ENCODE results near the gene CNNM1. TPM values are rescaled to one million over a fixed set of nuclear protein-coding genes. Genes with fewer than 3 reads are reported as not detected.

The CNNM1 gene
- total RNA-seq, 2 donors from 2014 or later, result 0.19 to 0.24 TPM

DNA sequence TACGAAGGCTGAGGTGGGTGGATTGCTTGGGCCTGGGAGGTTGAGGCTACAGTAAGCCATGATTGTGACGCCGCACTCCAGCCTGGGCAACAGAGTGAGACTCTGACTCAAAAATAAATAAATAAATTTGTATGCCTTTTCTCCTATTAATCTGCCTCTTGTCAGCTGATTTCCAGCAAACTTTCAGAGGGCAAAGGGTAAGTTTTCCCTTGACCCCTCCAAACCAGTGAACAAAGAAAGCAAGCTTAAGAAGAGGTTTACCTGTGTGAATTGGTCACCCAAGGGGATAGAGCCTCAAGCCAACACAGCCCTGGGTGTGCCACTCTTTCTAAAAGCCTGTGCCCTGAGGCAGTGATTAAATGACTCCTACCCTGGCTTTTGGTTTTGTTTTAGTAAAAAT, 70.5 kb downstream of the CNNM1 start:
- intact Hi-C loops (cut with DNase I), result no loop called here
- DNase-seq (ENCODE audit: low spot score), result no peak

DNA sequence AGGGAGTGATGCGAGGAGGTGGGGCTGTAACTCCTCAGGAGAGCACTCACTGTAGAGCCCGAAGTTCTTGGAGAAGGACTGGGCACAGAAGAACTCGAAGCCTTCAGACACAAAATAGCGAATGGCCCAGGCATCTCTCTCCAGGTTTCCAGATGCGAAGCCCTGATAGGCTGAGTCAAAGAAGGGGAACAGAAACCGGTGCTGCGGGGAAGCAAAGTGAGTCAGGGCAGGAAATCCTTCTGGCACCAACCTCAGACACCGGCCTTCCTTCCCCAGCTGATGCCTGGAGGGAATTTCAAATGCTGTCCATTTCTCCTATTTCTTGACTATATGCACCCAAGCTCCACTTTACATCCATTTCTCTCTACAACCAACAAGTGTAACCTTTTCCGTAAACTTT, 74.5 kb downstream of the CNNM1 start:
- intact Hi-C loops (cut with DNase I), result no loop called here
- no peak for DNase-seq (ENCODE audit: low spot score)

DNA sequence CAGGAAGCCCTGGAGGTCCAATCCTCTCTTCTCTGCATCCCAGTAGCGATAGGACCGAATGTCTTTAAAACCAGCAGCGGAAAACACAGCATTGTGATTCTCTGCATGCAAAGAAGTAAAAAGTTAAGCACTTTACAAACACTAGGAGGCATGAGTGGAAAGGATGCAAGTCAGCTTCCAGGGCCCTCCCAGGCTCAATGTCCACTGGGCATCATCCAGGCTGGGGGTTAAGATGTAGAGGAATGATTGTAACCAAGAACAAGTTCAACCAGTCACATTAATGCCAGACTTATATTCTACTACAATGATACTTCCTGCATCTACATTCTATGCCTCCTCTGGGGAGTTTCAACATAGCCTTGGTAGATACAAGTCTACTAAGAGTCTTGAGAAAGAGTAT, 77.0 kb downstream of the CNNM1 start:
- intact Hi-C loops (cut with DNase I), result no loop called here
- DNase-seq (ENCODE audit: low spot score), result no peak

DNA sequence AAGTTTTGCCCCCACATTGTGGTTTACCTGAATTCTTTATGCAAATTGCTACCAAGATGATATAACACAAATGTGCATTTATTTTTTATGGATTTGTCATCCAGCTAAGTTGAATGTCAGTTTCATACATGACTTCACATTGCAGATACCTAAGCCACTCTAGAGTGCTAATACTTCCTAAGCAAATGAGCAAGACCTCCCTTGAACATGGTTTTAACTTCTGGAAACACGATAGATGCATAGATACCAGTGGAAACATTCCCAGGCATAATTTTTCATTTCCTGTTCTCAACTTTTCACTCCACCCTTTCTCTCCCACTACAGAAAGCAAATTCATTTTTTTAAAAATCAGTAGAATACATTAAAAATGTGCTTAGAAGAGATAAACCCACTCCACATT, 81.0 kb downstream of the CNNM1 start:
- intact Hi-C loops (cut with DNase I), result no loop called here
- no peak for DNase-seq (ENCODE audit: low spot score)

- no peak for DNase-seq (ENCODE audit: low spot score)
Observed at GRCh38 chr10:99410876-99411275, 81.7 kb downstream of the CNNM1 start.

DNA sequence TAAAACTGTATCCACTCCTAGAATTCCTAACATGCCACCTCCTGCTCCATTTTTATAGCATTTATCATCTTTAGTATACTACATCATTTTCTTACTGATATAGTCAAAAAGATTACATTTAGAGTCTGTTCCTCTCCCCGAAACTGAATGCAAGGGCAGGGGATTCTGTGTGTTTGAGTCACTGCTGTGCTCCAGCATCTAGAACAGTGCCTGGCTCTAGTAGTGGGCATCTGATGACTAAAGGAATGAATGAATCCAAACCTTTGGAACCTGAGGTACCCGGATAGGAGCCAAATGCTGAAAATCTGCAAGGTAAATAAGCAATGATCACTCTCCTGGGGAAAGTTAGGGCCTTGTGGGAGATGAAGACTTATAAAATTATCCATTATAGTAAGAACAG, 82.4 kb downstream of the CNNM1 start:
- intact Hi-C loops (cut with DNase I), result no loop called here
- no peak for DNase-seq (ENCODE audit: low spot score)

More at GRCh38 chr10:99410876-99411275, 81.7 kb downstream of the CNNM1 start:
- intact Hi-C loops (cut with DNase I), result no loop called here

- intact Hi-C loops (cut with DNase I), result no loop called here
- DNase-seq (ENCODE audit: low spot score), result no peak
Observed at GRCh38 chr10:99412099-99412498, 82.9 kb downstream of the CNNM1 start.

GRCh38 chr10:99418910-99419624, 89.9 kb downstream of the CNNM1 start:
- intact Hi-C loops (cut with DNase I), result no loop called here
- DNase-seq (ENCODE audit: low spot score), result no peak

GRCh38 chr10:99419688-99420087, 90.5 kb downstream of the CNNM1 start:
- intact Hi-C loops (cut with DNase I), result no loop called here

GRCh38 chr10:99421233-99421739, 92.1 kb downstream of the CNNM1 start:
- no peak for DNase-seq (ENCODE audit: low spot score)
- intact Hi-C loops (cut with DNase I), result no loop called here

More at GRCh38 chr10:99419688-99420087, 90.5 kb downstream of the CNNM1 start:
- no peak for DNase-seq (ENCODE audit: low spot score)

DNA sequence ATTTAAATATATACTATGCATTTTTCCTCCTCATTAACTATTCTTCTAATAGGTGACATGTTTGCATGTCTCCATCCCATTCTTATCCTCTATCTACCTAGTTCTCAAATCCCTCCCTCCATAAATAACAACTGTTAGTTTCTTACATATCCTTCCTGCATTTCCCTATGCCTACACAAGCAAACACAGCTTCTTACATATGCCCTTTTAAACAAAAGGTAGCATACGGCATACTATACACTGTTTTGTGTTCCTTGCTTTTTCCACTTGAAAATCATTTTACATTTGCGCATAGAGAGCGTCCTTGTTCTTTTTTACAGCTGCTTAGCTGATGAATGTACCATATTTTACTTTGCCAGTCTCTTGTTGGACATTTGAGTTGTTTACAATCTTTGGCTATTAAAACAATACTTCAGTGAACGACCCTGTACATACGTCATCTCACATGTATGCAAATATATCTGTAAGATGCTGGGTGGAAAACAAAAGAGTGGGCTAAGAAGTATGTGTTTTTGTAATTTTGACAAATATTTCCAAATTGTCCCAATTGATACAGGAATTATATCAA, 93.5 kb downstream of the CNNM1 start:
- DNase-seq (ENCODE audit: low spot score), result no peak
- intact Hi-C loops (cut with DNase I), result no loop called here

DNA sequence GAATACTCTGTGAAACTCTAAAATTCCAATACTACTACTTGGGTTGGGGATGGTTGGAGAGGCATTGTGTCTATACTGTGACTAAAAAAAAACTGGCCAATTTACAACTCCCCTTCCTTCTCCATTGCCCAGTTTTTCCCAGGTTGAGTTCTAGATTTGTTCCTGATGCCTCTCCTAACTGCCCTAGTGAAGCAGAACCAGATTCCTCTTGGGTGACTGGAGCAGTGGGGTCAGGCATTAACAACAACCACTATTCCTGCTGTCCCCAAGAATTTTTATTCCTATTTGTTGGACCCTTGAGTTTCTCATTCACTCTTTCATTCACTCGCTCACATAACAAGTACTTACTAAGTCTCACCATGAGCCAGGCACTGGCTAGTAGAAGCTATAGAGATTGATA, 95.5 kb downstream of the CNNM1 start:
- no peak for DNase-seq (ENCODE audit: low spot score)
- intact Hi-C loops (cut with DNase I), result no loop called here

- intact Hi-C loops (cut with DNase I), result no loop called here
- no peak for DNase-seq (ENCODE audit: low spot score)
Observed at GRCh38 chr10:99425204-99425603, 96.0 kb downstream of the CNNM1 start.

DNA sequence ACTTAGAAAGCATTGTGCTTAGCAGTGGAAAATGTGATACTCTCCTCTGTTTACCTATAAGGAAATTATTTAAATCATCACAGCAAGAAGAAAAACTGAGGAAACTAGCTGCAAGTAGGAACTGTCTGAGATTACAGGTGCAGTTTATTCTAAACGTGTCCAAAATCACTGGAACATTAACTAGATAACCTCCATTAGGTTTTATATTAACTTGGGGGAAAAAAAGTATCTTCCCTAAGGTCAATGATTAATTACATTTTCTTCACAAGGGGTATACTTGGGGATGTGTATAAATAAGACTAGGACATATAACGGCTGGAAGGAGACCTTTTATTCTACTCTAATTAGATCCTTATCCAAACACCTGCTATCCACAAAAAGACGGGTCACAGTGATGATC, 97.5 kb downstream of the CNNM1 start:
- intact Hi-C loops (cut with DNase I), result no loop called here
- DNase-seq (ENCODE audit: low spot score), result no peak

- no peak for DNase-seq (ENCODE audit: low spot score)
- intact Hi-C loops (cut with DNase I), result no loop called here
Observed at GRCh38 chr10:99427566-99428190, 98.5 kb downstream of the CNNM1 start.

DNA sequence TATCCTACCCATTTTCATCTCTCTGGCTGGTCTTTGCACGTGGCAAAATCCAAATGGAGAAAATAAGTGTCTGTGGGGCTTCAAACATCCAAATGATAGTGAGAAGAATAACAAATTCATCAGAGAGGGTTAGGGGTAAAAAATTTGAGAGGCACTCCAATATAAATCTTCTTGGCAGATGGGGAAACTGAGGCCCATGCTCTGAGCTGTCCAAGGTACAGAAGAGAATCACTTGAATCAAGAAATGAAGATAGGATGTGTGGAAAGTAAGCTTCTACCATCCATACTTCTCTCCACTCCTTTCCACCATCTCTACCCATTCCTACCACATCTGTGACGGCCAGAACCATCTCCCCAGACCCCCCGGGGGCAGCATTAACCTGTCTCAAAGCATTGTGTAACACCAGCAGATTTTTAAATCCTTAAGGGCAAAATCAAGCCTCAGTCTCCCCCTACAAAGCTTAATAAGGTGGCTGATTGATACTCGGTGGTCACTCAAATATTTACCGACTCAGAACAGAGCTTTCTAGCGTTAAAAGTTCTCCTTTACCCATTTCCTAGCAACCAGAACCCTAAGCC, 100.5 kb downstream of the CNNM1 start:
- intact Hi-C loops (cut with DNase I), result loop anchor here (10.0 kb wide), 1 partner anchor 185 kb away; no protein-coding TSS in a partner anchor
- DNase-seq (ENCODE audit: low spot score), result no peak

- intact Hi-C loops (cut with DNase I), result loop anchor here (10.0 kb wide), 1 partner anchor 185 kb away; no protein-coding TSS in a partner anchor
Observed at GRCh38 chr10:99430116-99430450, 100.9 kb downstream of the CNNM1 start.

DNA sequence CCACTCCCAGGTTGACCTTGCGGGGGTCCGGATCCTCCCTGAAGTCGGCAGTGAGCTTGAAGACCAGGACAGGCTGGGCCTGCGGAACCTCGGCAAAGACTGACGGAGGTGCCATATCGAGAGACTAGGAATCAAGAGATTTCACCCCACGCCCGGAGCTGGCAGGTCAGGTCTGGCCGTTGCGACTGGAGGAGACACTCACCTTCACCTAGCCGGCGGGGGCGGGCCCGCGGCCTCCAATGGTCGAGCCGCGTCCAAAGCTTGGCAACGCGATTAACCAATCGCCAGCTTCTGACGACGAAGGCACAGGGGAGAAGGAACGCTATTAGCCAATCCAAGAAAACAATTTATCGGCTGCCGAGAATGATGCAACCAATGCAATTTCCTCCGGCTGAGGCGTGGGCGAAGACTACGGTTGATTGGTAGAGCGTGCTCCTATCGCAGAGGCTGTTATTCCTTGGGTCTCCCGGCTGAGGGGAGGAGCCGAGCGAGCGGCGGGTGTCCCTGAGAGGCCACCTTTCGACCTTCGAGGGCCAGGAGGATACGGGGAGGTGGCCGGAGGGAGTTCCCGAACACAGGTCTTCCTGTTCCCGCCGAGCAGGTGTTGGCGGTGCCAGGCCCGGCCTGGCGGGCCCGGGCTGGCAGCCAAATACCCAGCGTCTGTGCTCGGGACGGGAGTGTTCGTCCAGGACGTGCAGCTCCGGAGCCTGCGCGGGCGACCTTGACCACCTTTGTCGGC, 101.5 kb downstream of the CNNM1 start, which contains the start of gene GOT1:
GOT1 (minus strand) TSS at position 174 of the 739 bp plus-strand sequence; CDS start at position 115, 59 bp downstream.
- intact Hi-C loops (cut with DNase I), result loop anchor here (10.0 kb wide), 1 partner anchor 184 kb away; no protein-coding TSS in a partner anchor
- DNase-seq (ENCODE audit: low spot score), result peak; percentile 98

More at GRCh38 chr10:99430116-99430450, 100.9 kb downstream of the CNNM1 start:
- DNase-seq (ENCODE audit: low spot score), result no peak

DNA sequence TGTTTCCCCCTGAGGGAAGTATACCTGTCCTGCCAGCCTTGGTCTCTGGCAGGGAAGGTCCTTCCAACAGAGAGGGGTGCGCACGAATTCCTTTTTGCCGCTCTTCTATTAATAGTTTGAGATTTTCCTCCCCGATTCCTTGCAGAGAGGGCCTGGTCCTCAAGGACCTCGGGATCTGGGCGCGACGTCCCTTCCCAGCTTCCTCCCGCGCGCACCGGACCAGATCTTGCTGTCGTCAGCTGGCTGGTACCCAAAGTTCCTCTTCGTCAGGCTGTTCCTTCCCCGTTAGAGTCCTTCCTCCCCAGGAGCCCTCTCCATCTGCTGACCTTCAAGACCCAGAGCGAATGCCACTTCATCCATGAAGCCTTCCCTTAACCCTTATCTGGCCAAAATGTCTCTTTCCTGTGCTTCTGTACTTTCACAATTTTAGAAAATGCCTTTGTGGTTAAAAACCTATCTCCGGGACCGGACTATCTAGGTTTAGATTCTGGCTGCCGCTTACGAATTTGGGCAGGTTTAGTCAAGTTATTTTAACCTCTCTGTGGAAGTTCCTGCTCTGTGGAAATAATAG, 102.1 kb downstream of the CNNM1 start:
- peak; percentile 93 for DNase-seq (ENCODE audit: low spot score)

More for the DNA sequence above, 102.1 kb downstream of the CNNM1 start:
- intact Hi-C loops (cut with DNase I), result loop anchor here (10.0 kb wide), 1 partner anchor 184 kb away; no protein-coding TSS in a partner anchor

All from posterior vena cava (tissue), 2 donors.